SK-N-MC (cell line): ENCODE results near the gene KIF26A.

Experiments
- EZH2 ChIP-seq: fragments of 200-600 bp; sonication (generic); IDR thresholded peaks from one replicate; pipeline ENCODE4 v1.6.1; 2017; ENCODE audit warnings: antibody characterized with exemption
- FOXP2 ChIP-seq: optimal IDR thresholded peaks from 2 replicates; pipeline ENCODE3; 2011; ENCODE audit warnings: mild to moderate bottlenecking, moderate library complexity; ENCODE audit not compliant: insufficient read depth; ENCODE audit errors: extremely low read length, control extremely low read depth
- POLR2AphosphoS5 ChIP-seq: IDR thresholded peaks from 2 replicates; pipeline ENCODE4 v1.6.1; 2012; ENCODE audit warnings: mild to moderate bottlenecking, low read depth, low read length, borderline replicate concordance

GRCh38 chr14:104144453-104144790 is 6.0 kb downstream of the KIF26A start:
- TF ChIP-seq POLR2AphosphoS5, result no peak
- TF ChIP-seq EZH2, result no peak
- TF ChIP-seq FOXP2, result no peak
